HepG2 (cell line): ENCODE measurements around the gene NCAPD2. TPM values are rescaled to one million over a fixed set of nuclear protein-coding genes. Genes with fewer than 3 reads are reported as not detected.

ENCODE experiments used
- BHLHE40 ChIP-seq: IDR thresholded peaks from 2 replicates; pipeline ENCODE4 v1.6.1; 2011; ENCODE audit warnings: low read length, improper control_type of control experiment
- DMTF1 ChIP-seq: sonication (generic); formaldehyde crosslinking; IDR thresholded peaks from 2 replicates; pipeline ENCODE4 v1.4.0; 2020; ENCODE audit warnings: mild to moderate bottlenecking, missing genetic modification reagents
- FOXK1 ChIP-seq: sonication (generic); formaldehyde crosslinking; IDR thresholded peaks from 2 replicates; pipeline ENCODE4 v1.4.0; 2020; ENCODE audit warnings: low read depth, missing genetic modification reagents, borderline replicate concordance
- KLF16 ChIP-seq, 2 experiments: sonication (generic) in 1 of 2; formaldehyde crosslinking in 1 of 2; IDR thresholded peaks; 2 replicates each; pipeline versions ENCODE4 v1.6.1 to v1.8.0; 2016 to 2023; ENCODE audit warnings: missing genetic modification reagents in 2 of 2, missing compliant biosample characterization in 1 of 2
- MTA3 ChIP-seq: sonication (generic); formaldehyde crosslinking; IDR thresholded peaks from 2 replicates; pipeline ENCODE4 v1.4.0; 2020; ENCODE audit warnings: missing genetic modification reagents
- NFE2L1 ChIP-seq: sonication (generic); formaldehyde crosslinking; IDR thresholded peaks from 2 replicates; pipeline ENCODE4 v1.4.0; 2020; ENCODE audit warnings: missing genetic modification reagents, mild to moderate bottlenecking, borderline replicate concordance
- POGZ ChIP-seq: sonication (generic); formaldehyde crosslinking; IDR thresholded peaks from 2 replicates; pipeline ENCODE4 v1.4.0; 2020; ENCODE audit warnings: mild to moderate bottlenecking, missing genetic modification reagents
- PRDM4 ChIP-seq: sonication (generic); formaldehyde crosslinking; IDR thresholded peaks from 2 replicates; pipeline ENCODE4 v1.9.0; 2021; ENCODE audit warnings: missing genetic modification reagents, borderline replicate concordance
- SETDB1 ChIP-seq: sonication (generic); formaldehyde crosslinking; IDR thresholded peaks from 2 replicates; pipeline ENCODE4 v1.5.1; 2020; ENCODE audit warnings: missing genetic modification reagents, mild to moderate bottlenecking, borderline replicate concordance
- SRSF4 ChIP-seq: fragments of 200-400 bp; formaldehyde crosslinking; IDR thresholded peaks from one replicate; pipeline ENCODE4 v1.6.1; 2018; ENCODE audit warnings: mild to moderate bottlenecking, low read depth, low read length, moderate library complexity; ENCODE audit not compliant: poor library complexity, severe bottlenecking
- STAT6 ChIP-seq: sonication (generic); formaldehyde crosslinking; IDR thresholded peaks from 2 replicates; pipeline ENCODE4 v1.4.0; 2020; ENCODE audit warnings: missing genetic modification reagents, mild to moderate bottlenecking, borderline replicate concordance
- XRCC5 ChIP-seq: fragments of 200-400 bp; formaldehyde crosslinking; optimal IDR thresholded peaks from 2 replicates; pipeline ENCODE3; 2017; ENCODE audit warnings: mild to moderate bottlenecking, low read length
- ZMYM2 ChIP-seq: sonication (generic); formaldehyde crosslinking; IDR thresholded peaks from 2 replicates; pipeline ENCODE4 v1.8.0; 2022; ENCODE audit warnings: mild to moderate bottlenecking, missing genetic modification reagents
- ZNF235 ChIP-seq: sonication (generic); formaldehyde crosslinking; IDR thresholded peaks from 2 replicates; pipeline ENCODE4 v1.8.1; 2023; ENCODE audit warnings: mild to moderate bottlenecking, missing genetic modification reagents, borderline replicate concordance
- ZNF33B ChIP-seq: sonication (generic); formaldehyde crosslinking; IDR thresholded peaks from 2 replicates; pipeline ENCODE4 v1.5.1; 2020; ENCODE audit warnings: mild to moderate bottlenecking, missing genetic modification reagents
- ZNF501 ChIP-seq: sonication (generic); formaldehyde crosslinking; IDR thresholded peaks from 2 replicates; pipeline ENCODE4 v1.5.1; 2020; ENCODE audit warnings: mild to moderate bottlenecking, moderate library complexity, missing genetic modification reagents
- ZNF564 ChIP-seq: sonication (generic); formaldehyde crosslinking; IDR thresholded peaks from 2 replicates; pipeline ENCODE4 v1.8.1; 2023; ENCODE audit warnings: mild to moderate bottlenecking, missing genetic modification reagents
- ZNF816 ChIP-seq: sonication (generic); formaldehyde crosslinking; IDR thresholded peaks from 2 replicates; pipeline ENCODE4 v1.8.0; 2022; ENCODE audit warnings: missing genetic modification reagents, mild to moderate bottlenecking, borderline replicate concordance
- polyA plus RNA-seq, 8 experiments: library from polyadenylated mRNA; depleted of rRNA in 3 of 8; stranded (reverse) in 7 of 8; unstranded in 1 of 8; fragments of >200 nt; fragmentation: Illumina TruSeq in 4 of 8; extraction: Trizol in 4 of 8; gene quantifications; 2 replicates each; pipeline versions ENCODE4 v1.2.1 to v1.2.3, GENCODE V29; 2011 to 2016; ENCODE audit warnings: low read depth in 4 of 8, missing spikeins in 1 of 8, mixed read lengths in 1 of 8; ENCODE audit not compliant: insufficient read depth in 1 of 8
- total RNA-seq, 5 experiments: library from RNA; depleted of rRNA; stranded (reverse); fragments of >200 nt; fragmentation: Illumina TruSeq; extraction: Trizol; gene quantifications; 2 replicates each; pipeline ENCODE4 v1.2.3, GENCODE V29; 2016; ENCODE audit warnings: low read depth in 1 of 5
- TF ChIP-seq, protein P1 (sequence below): sonication (generic); formaldehyde crosslinking; IDR thresholded peaks from 2 replicates; pipeline ENCODE4 v1.5.0; 2020; ENCODE audit warnings: missing genetic modification reagents

NCAPD2 gene
- total and polyA plus RNA-seq, 2 of the 13 experiments (the other 11 are each of a cell fraction or from before 2014, with no cell fraction given), result 51.1 to 65.6 TPM

GRCh38 chr12:6533923-6534694 is 40.2 kb downstream of the NCAPD2 start, which contains the start of gene GAPDH (continued):
- TF ChIP-seq PRDM4 (CRISPR knock-in tag), result peak; percentile 84; the same call in 1 of the 2 replicates
- TF ChIP-seq ZNF564, result peak; percentile 38; the same call in 1 of the 2 replicates
- peak; percentile 81 for TF ChIP-seq ZNF33B (CRISPR knock-in tag)
- TF ChIP-seq MTA3 (CRISPR knock-in tag), result no peak
- TF ChIP-seq KLF16 (CRISPR knock-in tag; IDR thresholded peaks at IDR 0.05), result 0 out of 4 replicates have a peak, but pooled peaks of 1 of the 2 experiments have one; percentile 57
- TF ChIP-seq POGZ (CRISPR knock-in tag), result no peak
- peak; percentile 94; the same call in 1 of the 2 replicates for TF ChIP-seq ZNF816 (CRISPR knock-in tag)
- peak; percentile 59 for TF ChIP-seq STAT6
- TF ChIP-seq DMTF1 (CRISPR knock-in tag), result no peak
- peak; percentile 80 for TF ChIP-seq SRSF4
- TF ChIP-seq ZMYM2 (CRISPR knock-in tag), result 0 out of 2 replicates have a peak, but pooled peaks have one; percentile 20
- TF ChIP-seq, protein P1, sequence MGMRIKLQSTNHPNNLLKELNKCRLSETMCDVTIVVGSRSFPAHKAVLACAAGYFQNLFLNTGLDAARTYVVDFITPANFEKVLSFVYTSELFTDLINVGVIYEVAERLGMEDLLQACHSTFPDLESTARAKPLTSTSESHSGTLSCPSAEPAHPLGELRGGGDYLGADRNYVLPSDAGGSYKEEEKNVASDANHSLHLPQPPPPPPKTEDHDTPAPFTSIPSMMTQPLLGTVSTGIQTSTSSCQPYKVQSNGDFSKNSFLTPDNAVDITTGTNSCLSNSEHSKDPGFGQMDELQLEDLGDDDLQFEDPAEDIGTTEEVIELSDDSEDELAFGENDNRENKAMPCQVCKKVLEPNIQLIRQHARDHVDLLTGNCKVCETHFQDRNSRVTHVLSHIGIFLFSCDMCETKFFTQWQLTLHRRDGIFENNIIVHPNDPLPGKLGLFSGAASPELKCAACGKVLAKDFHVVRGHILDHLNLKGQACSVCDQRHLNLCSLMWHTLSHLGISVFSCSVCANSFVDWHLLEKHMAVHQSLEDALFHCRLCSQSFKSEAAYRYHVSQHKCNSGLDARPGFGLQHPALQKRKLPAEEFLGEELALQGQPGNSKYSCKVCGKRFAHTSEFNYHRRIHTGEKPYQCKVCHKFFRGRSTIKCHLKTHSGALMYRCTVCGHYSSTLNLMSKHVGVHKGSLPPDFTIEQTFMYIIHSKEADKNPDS (CRISPR knock-in tag), result no peak
- TF ChIP-seq NFE2L1 (CRISPR knock-in tag), result no peak
- TF ChIP-seq XRCC5, result peak; percentile 96
- TF ChIP-seq ZNF235, result peak; percentile 53; the same call in 1 of the 2 replicates
- TF ChIP-seq FOXK1 (CRISPR knock-in tag), result peak; percentile 52; the same call in 1 of the 2 replicates
- TF ChIP-seq BHLHE40, result no peak
- peak; percentile 69; the same call in 1 of the 2 replicates for TF ChIP-seq ZNF501 (CRISPR knock-in tag)
- no peak for TF ChIP-seq SETDB1 (CRISPR knock-in tag)
